Smooth muscle cell (in vitro differentiated cells): ENCODE results near the gene ITPR2. TPM values are rescaled to one million over a fixed set of nuclear protein-coding genes. Genes with fewer than 3 reads are reported as not detected.

Experiments
- DNase-seq: peaks from one replicate; lab custom pipeline; 2025; ENCODE audit not compliant: unreplicated experiment; lab: John Stamatoyannopoulos, UW
- H2AFZ ChIP-seq: fragments of 200-600 bp; sonication (generic); 2 replicates; pipeline ENCODE4 v1.6.0; 2016; ENCODE audit warnings: antibody characterized with exemption, low read depth, mild to moderate bottlenecking
- H3F3A ChIP-seq: fragments of 200-600 bp; sonication (generic); 2 replicates; pipeline ENCODE4 v1.6.0; 2017; ENCODE audit warnings: antibody characterized with exemption, low read depth
- H3K27ac ChIP-seq: fragments of 200-600 bp; sonication (generic); 2 replicates; pipeline ENCODE4 v1.5.1; 2016; ENCODE audit warnings: low read depth, mild to moderate bottlenecking
- H3K27me3 ChIP-seq: fragments of 200-600 bp; sonication (generic); 2 replicates; pipeline ENCODE4 v1.6.1; 2016; ENCODE audit warnings: low read depth, mild to moderate bottlenecking
- H3K36me3 ChIP-seq: fragments of 200-600 bp; sonication (generic); 2 replicates; pipeline ENCODE4 v1.5.1; 2016; ENCODE audit warnings: low read depth
- H3K4me1 ChIP-seq: fragments of 200-600 bp; sonication (generic); 2 replicates; pipeline ENCODE4 v1.5.1; 2016; ENCODE audit warnings: low read depth
- H3K4me2 ChIP-seq: fragments of 200-600 bp; sonication (generic); 2 replicates; pipeline ENCODE4 v1.6.0; 2016; ENCODE audit warnings: mild to moderate bottlenecking
- H3K4me3 ChIP-seq: fragments of 200-600 bp; sonication (generic); 2 replicates; pipeline ENCODE4 v1.5.1; 2016; ENCODE audit warnings: mild to moderate bottlenecking
- H3K79me2 ChIP-seq: fragments of 200-600 bp; sonication (generic); 2 replicates; pipeline ENCODE4 v1.6.0; 2016; ENCODE audit warnings: low read depth, mild to moderate bottlenecking
- H3K9ac ChIP-seq: fragments of 200-600 bp; sonication (generic); 2 replicates; pipeline ENCODE4 v1.6.0; 2016; ENCODE audit warnings: low read depth
- H3K9me3 ChIP-seq: fragments of 200-600 bp; sonication (generic); replicated peaks from 2 replicates; pipeline ENCODE4 v1.5.1; 2016; ENCODE audit warnings: low read depth
- H4K20me1 ChIP-seq: fragments of 200-600 bp; sonication (generic); 2 replicates; pipeline ENCODE4 v1.6.0; 2016; ENCODE audit warnings: low read depth
- WGBS: methylation state at CpG from one replicate; pipeline ENCODE4 v1.1.7; 2016; ENCODE audit warnings: low lambda C conversion rate; 5-methylcytosine and 5-hydroxymethylcytosine counted together
- polyA plus RNA-seq: library from polyadenylated mRNA; unstranded; fragments of >200 nt; fragmentation: Nextera tagmentation; extraction: Ambion mirVana; gene quantifications from 2 replicates; pipeline ENCODE4 v1.2.1, GENCODE V29; 2016
- total RNA-seq: library from RNA; depleted of rRNA; stranded (reverse); fragments of >200 nt; gene quantifications from 2 replicates; pipeline ENCODE4 v1.2.3, GENCODE V29; 2014
- TF ChIP-seq, protein P1 (sequence below): fragments of 200-600 bp; sonication (generic); IDR thresholded peaks from 2 replicates; pipeline ENCODE4 v1.5.1; 2017; ENCODE audit warnings: borderline replicate concordance, mild to moderate bottlenecking, antibody characterized with exemption; ENCODE audit not compliant: insufficient read depth, poor library complexity, severe bottlenecking

ITPR2 gene
- total and polyA plus RNA-seq, 2 experiments from 2014 or later, result 6.8 to 17.4 TPM

DNA sequence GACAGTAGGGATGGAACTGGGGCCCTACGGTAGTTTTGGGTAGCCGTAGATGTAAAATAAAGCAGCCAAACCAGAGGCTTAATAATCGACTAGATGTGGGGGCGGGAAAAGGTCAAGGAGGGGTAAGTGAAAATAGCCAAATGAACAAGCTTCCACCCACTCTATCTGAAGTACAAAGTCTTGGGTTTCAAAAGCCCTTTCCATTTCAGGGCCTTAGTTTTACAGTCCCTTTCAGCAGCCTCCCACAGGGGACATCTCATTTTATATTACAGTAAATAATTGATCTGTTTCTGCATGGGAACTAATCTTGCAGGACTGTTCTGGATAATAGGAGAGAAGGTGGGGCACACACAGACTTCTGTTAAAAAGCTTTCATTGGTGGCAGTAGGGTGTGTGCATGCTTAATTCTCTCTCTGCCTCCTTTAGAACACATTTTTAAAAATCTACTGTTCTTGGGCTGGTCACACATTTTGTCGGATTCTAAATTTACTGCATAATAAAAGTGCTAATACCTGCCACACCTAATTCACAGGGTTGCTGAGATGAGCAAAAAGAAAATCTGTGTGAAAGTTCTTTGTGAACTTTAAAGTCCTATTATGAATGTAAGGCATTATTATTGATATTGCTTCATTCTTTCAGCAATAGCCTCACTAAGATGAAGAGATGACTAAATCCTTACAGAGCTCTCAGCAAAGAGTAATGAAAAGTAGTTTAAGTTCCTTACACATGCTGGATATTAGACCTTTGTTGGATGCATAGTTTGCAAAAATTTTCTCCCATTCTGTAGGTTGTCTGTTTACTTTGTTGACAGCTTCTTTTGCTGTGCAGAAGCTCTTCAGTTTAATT is 104.6 kb downstream of the ITPR2 start:
- no peak overlapping the region for H3K9ac ChIP-seq
- no peak overlapping the region for H3K27ac ChIP-seq
- H2AFZ ChIP-seq, result no peak overlapping the region
- no peak overlapping the region for H3K4me3 ChIP-seq
- TF ChIP-seq, protein P1, sequence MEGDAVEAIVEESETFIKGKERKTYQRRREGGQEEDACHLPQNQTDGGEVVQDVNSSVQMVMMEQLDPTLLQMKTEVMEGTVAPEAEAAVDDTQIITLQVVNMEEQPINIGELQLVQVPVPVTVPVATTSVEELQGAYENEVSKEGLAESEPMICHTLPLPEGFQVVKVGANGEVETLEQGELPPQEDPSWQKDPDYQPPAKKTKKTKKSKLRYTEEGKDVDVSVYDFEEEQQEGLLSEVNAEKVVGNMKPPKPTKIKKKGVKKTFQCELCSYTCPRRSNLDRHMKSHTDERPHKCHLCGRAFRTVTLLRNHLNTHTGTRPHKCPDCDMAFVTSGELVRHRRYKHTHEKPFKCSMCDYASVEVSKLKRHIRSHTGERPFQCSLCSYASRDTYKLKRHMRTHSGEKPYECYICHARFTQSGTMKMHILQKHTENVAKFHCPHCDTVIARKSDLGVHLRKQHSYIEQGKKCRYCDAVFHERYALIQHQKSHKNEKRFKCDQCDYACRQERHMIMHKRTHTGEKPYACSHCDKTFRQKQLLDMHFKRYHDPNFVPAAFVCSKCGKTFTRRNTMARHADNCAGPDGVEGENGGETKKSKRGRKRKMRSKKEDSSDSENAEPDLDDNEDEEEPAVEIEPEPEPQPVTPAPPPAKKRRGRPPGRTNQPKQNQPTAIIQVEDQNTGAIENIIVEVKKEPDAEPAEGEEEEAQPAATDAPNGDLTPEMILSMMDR, result no peak
- 84% methylated on average over 5 of the region's 5 CpGs for WGBS
- H3K4me2 ChIP-seq, result no peak overlapping the region
- H3K36me3 ChIP-seq, result no peaks in the 10 kb centered on the region
- no peaks in the 10 kb centered on the region for H3K9me3 ChIP-seq
- no peaks in the 10 kb centered on the region for H3F3A ChIP-seq
- peaks cover 6% of the 10 kb centered on the region for H3K79me2 ChIP-seq
- H3K27me3 ChIP-seq, result no peaks in the 10 kb centered on the region
- no peak for DNase-seq
- no peaks in the 10 kb centered on the region for H3K4me1 ChIP-seq
- peaks cover 8% of the 10 kb centered on the region for H4K20me1 ChIP-seq

DNA sequence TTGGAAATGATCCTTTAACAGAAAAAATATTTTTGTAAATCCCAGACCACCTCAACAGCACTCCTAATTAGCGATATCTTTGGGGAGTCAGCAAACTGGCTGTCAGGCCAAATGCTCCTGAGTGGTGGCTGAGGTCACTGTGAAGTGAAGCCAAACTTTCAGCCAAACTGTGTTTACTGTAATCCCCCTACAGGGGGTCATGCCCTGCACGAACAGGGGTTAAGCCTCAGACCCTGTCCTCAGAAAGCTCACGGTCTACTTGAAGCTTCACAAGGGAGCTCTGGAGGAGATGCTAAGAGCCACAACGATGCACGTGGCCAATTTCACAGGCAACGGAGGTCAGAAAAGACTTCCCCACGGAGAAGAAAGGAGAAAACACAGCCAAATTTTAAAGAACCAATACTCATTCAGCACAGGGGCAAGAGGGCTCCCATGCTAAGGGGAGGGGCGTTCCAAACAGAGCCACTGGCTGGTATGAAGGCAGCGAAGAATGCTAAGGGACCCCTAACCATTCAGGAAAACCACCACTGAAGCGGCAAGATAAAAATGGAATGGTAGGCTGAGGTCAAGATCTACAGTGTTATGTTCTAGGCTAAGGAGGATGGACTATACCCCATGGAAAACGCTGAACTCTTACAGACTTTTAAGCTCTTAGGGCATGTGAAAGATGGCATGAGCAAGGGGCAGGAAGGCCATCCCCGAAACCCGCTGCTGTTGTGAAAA is 105.4 kb downstream of the ITPR2 start:
- Histone ChIP-seq H4K20me1 (peaks cover 8% of the 10 kb centered on the region), H3K36me3 (no peaks in the 10 kb centered on the region), H3K27ac (no peak overlapping the region), H2AFZ (no peak overlapping the region), H3K4me3 (no peak overlapping the region), H3K4me2 (no peak overlapping the region), H3K9ac (no peak overlapping the region), H3K79me2 (peaks cover 5% of the 10 kb centered on the region), H3K4me1 (no peaks in the 10 kb centered on the region), H3K9me3 (no peaks in the 10 kb centered on the region), H3K27me3 (no peaks in the 10 kb centered on the region), H3F3A (no peaks in the 10 kb centered on the region)
- DNase-seq, result no peak
- WGBS, result 94% methylated on average over 13 of the region's 13 CpGs
- TF ChIP-seq, protein P1, result no peak

- H3K9ac ChIP-seq, result no peak overlapping the region
- DNase-seq, result no peak
- no peaks in the 10 kb centered on the region for H3K4me1 ChIP-seq
- H3F3A ChIP-seq, result no peaks in the 10 kb centered on the region
- peaks cover 8% of the 10 kb centered on the region for H4K20me1 ChIP-seq
- no peaks in the 10 kb centered on the region for H3K9me3 ChIP-seq
- peaks cover 5% of the 10 kb centered on the region for H3K79me2 ChIP-seq
- H3K36me3 ChIP-seq, result no peaks in the 10 kb centered on the region
- H3K27ac ChIP-seq, result no peak overlapping the region
- no peak overlapping the region for H3K4me2 ChIP-seq
- no peak overlapping the region for H2AFZ ChIP-seq
- TF ChIP-seq, protein P1, result no peak
- no peaks in the 10 kb centered on the region for H3K27me3 ChIP-seq
- H3K4me3 ChIP-seq, result no peak overlapping the region
- WGBS, result 93% methylated on average over 2 of the region's 2 CpGs
Measured at GRCh38 chr12:26726956-26727355, 106.0 kb downstream of the ITPR2 start.
